ENCODE results near the gene SMTN. TPM values are rescaled to one million over a fixed set of nuclear protein-coding genes. Genes with fewer than 3 reads are reported as not detected.
A peak's percentile ranks its signal among the peaks of the same experiment; 100 is the strongest.
"Not testable (repeated sequence)": the region's sequence is repeated elsewhere in the genome, so short reads cannot be mapped to it uniquely, and the experiment has no call there.

Gene SMTN
- total RNA-seq, 6 experiments from 2014 or later, result 16.9 to 54.1 (median 24.3) TPM

GRCh38 chr22:31056986-31057599 is 24.0 kb upstream of the SMTN start:
- no peaks in the 10 kb centered on the region for H3K27me3 ChIP-seq
- 56% methylated on average over 2 of the region's 5 CpGs for WGBS (ENCODE audit: insufficient coverage, low coverage, low lambda C conversion rate, missing lambda C conversion rate)
- no peak for DNase-seq
- no peaks in the 10 kb centered on the region for H3K9me3 ChIP-seq
- no peaks in the 10 kb centered on the region for H3K4me1 ChIP-seq
- no peak for ATAC-seq
- no peak for TF ChIP-seq POLR2A (IDR thresholded peaks at IDR 0.05)
- TF ChIP-seq, protein P1, sequence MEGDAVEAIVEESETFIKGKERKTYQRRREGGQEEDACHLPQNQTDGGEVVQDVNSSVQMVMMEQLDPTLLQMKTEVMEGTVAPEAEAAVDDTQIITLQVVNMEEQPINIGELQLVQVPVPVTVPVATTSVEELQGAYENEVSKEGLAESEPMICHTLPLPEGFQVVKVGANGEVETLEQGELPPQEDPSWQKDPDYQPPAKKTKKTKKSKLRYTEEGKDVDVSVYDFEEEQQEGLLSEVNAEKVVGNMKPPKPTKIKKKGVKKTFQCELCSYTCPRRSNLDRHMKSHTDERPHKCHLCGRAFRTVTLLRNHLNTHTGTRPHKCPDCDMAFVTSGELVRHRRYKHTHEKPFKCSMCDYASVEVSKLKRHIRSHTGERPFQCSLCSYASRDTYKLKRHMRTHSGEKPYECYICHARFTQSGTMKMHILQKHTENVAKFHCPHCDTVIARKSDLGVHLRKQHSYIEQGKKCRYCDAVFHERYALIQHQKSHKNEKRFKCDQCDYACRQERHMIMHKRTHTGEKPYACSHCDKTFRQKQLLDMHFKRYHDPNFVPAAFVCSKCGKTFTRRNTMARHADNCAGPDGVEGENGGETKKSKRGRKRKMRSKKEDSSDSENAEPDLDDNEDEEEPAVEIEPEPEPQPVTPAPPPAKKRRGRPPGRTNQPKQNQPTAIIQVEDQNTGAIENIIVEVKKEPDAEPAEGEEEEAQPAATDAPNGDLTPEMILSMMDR (IDR thresholded peaks at IDR 0.05), result no peak
- no peak overlapping the region for H3K27ac ChIP-seq
- no peaks in the 10 kb centered on the region for H3K36me3 ChIP-seq
- intact Hi-C loops (cut with DNase I), result no loop called here
- no peak overlapping the region for H3K4me3 ChIP-seq

- DNase-seq, result not testable (repeated sequence)
These were observed 21.5 kb upstream of the SMTN start for GRCh38 chr22:31059663-31060062.

GRCh38 chr22:31062566-31063230 is 18.4 kb upstream of the SMTN start:
- no peak overlapping the region for H3K4me3 ChIP-seq
- 72% methylated on average over 2 of the region's 2 CpGs for WGBS (ENCODE audit: insufficient coverage, low coverage, low lambda C conversion rate, missing lambda C conversion rate)
- H3K36me3 ChIP-seq, result no peaks in the 10 kb centered on the region
- no peak overlapping the region for H3K27ac ChIP-seq
- intact Hi-C loops (cut with DNase I), result no loop called here
- H3K4me1 ChIP-seq, result no peaks in the 10 kb centered on the region
- no peak for TF ChIP-seq POLR2A (IDR thresholded peaks at IDR 0.05)
- TF ChIP-seq, protein P1 (IDR thresholded peaks at IDR 0.05), result no peak
- no peaks in the 10 kb centered on the region for H3K27me3 ChIP-seq
- ATAC-seq, result no peak
- H3K9me3 ChIP-seq, result no peaks in the 10 kb centered on the region
- DNase-seq, result no peak

More at GRCh38 chr22:31059663-31060062, 21.5 kb upstream of the SMTN start:
- H3K4me3 ChIP-seq; intact Hi-C loops (cut with DNase I); H3K9me3 ChIP-seq; H3K27ac ChIP-seq; H3K27me3 ChIP-seq; H3K36me3 ChIP-seq; H3K4me1 ChIP-seq: not testable (repeated sequence)
- ATAC-seq, result peak in 1 of 4 donors; percentile 20
- WGBS (ENCODE audit: insufficient coverage, low coverage, low lambda C conversion rate, missing lambda C conversion rate), result 30% methylated on average over 2 of the region's 6 CpGs

- ATAC-seq (no peak), DNase-seq (no peak)
- Histone ChIP-seq H3K27me3 (no peaks in the 10 kb centered on the region), H3K36me3 (no peaks in the 10 kb centered on the region), H3K4me3 (no peak overlapping the region), H3K4me1 (no peaks in the 10 kb centered on the region), H3K27ac (no peak overlapping the region), H3K9me3 (no peaks in the 10 kb centered on the region)
- TF ChIP-seq, protein P1 (IDR thresholded peaks at IDR 0.05), result no peak
- TF ChIP-seq POLR2A (IDR thresholded peaks at IDR 0.05), result no peak
- intact Hi-C loops (cut with DNase I), result no loop called here
- 87% methylated on average over 6 of the region's 6 CpGs for WGBS (ENCODE audit: insufficient coverage, low coverage, low lambda C conversion rate, missing lambda C conversion rate)
These were observed 16.7 kb upstream of the SMTN start for GRCh38 chr22:31064369-31064768.

DNA sequence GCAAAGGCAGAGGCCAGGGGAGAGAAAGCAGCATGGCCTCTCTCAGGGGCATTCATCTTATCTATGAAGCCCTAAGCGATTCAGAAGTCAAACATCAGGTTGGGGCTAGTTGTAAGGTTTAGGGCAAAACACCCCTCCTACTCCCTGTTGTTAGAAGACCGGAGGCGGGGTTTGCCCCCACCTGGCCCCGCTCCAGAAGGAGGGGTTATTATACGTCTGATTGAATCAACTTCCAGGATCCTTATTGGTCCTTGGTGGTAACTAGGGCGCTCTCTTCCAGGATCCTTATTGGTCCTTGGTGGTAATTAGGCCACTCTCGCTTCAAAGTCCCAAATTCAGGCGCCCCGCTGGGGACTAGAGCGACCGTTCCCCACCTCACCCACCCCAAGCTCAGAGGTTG is 12.1 kb upstream of the SMTN start:
- Histone ChIP-seq H3K27me3 (no peaks in the 10 kb centered on the region), H3K4me1 (no peaks in the 10 kb centered on the region), H3K27ac (no peak overlapping the region), H3K36me3 (no peaks in the 10 kb centered on the region), H3K9me3 (no peaks in the 10 kb centered on the region), H3K4me3 (no peak overlapping the region)
- ATAC-seq (no peak), DNase-seq (no peak)
- TF ChIP-seq POLR2A (IDR thresholded peaks at IDR 0.05), result no peak
- TF ChIP-seq, protein P1 (IDR thresholded peaks at IDR 0.05), result no peak
- WGBS (ENCODE audit: insufficient coverage, low coverage, low lambda C conversion rate, missing lambda C conversion rate), result 55% methylated on average over 5 of the region's 11 CpGs
- intact Hi-C loops (cut with DNase I), result no loop called here

DNA sequence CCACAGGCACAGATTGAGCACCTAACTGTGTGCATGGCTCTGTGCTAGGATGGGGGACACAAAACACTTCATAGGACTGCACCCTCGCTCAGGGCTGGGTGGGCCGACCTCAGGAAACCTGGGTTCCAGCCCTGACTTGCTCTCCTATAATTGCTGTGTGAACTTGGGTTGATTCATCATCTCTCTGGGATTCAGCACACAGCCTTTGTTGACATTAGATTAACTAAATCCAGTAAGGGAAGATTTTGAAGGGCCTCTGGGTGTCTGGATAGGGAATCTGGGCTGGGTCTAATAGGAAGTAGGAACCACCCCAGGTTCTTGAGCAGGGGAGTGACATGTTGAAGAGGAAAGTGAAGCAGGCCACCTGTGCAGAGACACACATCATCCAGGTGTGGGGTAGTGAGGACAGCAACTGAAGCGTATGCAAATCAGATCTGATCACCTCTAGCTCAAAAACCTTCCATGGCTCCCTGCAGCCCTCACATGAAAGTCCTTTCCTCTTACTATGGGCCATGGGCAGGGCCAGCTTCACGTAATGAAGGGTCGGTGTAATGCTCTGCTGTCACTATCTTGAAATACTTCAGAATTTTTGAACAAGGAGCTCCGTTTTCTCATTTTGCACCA is 11.3 kb upstream of the SMTN start:
- H3K27ac ChIP-seq; H3K27me3 ChIP-seq; H3K9me3 ChIP-seq; H3K4me1 ChIP-seq; ATAC-seq; intact Hi-C loops (cut with DNase I); DNase-seq; H3K4me3 ChIP-seq; H3K36me3 ChIP-seq: not testable (repeated sequence)
- WGBS (ENCODE audit: insufficient coverage, low coverage, low lambda C conversion rate, missing lambda C conversion rate), result 87% methylated on average over 3 of the region's 6 CpGs

- H3K27ac ChIP-seq; H3K36me3 ChIP-seq; H3K4me1 ChIP-seq; DNase-seq; H3K4me3 ChIP-seq; H3K27me3 ChIP-seq; intact Hi-C loops (cut with DNase I); H3K9me3 ChIP-seq: not testable (repeated sequence)
- WGBS (ENCODE audit: insufficient coverage, low coverage, low lambda C conversion rate, missing lambda C conversion rate), result 56% methylated on average over 7 of the region's 9 CpGs
- ATAC-seq, result peak; percentile 20 to 67 (median 52)
These were observed 8.0 kb upstream of the SMTN start for GRCh38 chr22:31073125-31073524.
